HG03432 (cell line): ENCODE data around the gene APEH.

Experiments
- ATAC-seq: cut with Tn5 transposase; IDR thresholded peaks from one replicate; pipeline ENCODE4 v1.9.1; 2021; ENCODE audit warnings: mild to moderate bottlenecking, moderate library complexity; ENCODE audit not compliant: unreplicated experiment

The APEH gene

GRCh38 chr3:49711489-49711888 is 37.3 kb downstream of the APEH start:
- ATAC-seq, result no peak

DNA sequence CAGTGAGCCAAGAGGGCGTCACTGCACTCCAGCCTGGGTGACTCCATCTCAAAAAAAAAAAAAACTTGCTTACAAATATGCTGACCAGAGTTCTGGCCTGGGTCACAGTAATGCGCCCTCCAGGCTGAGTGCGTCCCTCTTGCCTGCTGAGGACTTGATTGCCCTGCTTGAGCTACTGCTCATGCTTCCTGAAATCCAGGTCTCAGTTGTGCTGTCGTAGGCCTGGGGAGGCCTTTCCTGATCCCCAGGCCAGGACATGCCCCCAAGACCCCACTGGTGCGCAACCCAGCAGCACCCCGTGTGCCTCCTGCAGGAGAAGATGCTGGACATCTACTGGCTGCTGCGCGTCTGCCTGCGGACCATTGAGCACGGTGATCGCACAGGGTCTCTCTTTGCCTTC is 38.0 kb downstream of the APEH start:
- ATAC-seq, result no peak

- no peak for ATAC-seq
These were observed 38.6 kb downstream of the APEH start for GRCh38 chr3:49712631-49713317.

DNA sequence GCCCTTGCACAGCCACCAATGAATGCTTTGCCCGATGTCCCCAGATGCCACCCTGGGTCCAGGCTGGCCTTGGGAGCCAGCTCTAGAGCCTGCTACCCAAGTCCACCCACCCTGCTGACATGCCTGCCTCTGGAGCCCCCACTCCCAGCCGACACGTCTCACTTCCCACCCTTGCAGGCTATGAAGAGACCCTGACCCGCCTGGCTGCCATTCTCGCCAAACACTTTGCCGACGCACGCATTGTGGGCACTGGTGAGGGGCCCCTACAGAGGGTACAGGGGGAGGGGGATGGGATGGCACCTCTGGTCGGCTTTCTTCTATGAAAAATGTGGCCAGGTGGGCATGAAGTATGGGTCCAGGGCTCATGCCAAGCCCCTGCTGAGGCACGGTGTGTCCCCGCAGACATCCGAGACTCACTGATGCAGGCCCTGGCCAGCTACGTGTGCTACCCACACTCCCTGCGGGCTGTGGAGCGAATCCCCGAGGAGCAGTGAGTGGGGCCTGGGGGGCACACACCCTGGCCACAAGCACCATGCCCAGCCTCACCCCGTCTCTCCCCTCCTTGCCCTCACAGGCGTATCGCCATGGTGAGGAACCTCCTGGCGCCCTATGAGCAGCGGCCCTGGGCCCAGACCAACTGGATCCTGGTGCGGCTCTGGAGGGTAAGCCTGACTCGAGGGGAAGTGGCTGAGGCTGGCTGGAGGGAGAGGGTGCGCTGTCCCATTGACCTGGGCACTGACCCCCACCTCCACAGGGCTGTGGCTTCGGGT is 39.4 kb downstream of the APEH start:
- no peak for ATAC-seq

DNA sequence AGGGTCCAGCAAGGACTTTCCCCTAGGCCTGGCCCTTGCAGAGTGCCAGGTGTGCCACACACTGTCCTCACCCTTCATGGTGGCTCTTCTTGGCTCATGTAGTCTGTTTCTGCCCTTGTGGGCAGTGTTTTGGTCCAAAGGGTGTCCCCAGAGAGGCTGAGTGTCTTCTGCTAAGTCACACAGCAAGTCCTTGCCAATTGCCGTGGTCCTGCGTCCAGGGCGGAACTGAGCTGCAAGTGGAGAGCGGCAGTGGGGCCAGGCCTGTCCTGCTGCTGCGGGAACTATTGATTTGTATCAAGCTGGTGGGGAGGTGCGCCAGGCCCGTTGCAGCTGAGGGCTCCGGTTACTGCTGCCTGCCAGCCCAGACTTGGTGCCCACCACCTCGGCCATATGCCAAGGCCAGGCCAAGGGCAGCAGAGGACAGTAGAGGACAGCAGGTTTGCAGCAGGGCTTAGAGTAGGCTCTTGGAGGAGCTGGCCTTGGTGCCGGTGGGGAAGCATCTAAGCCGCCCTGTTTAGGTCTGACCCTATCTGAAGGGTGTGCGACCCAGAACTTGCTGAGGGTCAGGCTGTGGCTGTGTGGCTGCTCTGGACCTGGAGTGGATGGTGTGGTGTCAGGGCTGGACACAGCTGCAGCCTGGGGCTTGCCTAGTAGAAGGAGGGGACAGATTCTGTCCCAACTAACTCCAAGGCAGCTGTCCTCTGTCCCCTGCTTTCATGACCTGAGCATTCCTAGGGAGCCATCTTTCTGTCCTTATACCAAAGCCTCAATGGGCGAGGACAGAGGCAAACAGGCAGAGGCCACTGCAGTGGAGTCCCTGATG is 40.8 kb downstream of the APEH start:
- ATAC-seq, result no peak

DNA sequence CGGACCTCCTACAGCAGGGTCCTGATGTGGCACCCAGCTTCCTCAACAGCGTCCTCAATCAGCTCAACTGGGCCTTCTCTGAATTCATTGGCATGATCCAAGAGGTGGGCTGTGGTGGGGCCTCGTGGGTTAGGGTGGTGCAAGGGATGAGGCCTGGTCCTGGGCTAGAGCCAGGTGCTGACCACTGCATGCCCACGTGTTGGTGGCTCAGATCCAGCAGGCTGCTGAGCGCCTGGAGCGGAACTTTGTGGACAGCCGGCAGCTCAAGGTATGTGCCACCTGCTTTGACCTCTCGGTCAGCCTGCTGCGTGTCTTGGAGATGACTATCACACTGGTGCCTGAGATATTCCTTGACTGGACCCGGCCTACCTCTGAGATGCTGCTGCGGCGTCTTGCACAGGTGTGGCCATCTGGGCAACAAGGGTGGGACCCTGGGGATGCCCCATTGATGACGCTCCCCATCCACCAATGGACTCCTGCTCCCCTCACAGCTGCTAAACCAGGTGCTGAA is 41.5 kb downstream of the APEH start:
- no peak for ATAC-seq

DNA sequence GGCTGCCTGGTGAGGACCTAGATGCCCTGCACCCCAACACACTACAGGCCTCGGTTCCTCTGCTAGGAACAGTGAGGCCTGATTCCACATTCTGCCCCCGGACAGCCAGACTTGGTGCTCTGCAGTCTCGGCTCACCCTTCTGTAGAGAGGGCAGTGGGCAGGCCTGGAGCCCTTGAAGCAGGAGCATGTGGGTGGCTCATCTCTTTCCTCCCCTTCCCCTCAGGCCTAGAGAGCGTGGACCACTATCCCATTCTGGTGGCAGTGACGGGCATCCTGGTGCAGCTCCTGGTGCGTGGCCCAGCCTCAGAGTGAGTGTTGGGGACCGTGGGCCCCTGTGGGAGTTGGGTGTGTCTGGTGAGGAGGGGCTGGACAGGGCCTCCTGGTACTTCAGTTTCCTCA is 42.0 kb downstream of the APEH start:
- ATAC-seq, result no peak

DNA sequence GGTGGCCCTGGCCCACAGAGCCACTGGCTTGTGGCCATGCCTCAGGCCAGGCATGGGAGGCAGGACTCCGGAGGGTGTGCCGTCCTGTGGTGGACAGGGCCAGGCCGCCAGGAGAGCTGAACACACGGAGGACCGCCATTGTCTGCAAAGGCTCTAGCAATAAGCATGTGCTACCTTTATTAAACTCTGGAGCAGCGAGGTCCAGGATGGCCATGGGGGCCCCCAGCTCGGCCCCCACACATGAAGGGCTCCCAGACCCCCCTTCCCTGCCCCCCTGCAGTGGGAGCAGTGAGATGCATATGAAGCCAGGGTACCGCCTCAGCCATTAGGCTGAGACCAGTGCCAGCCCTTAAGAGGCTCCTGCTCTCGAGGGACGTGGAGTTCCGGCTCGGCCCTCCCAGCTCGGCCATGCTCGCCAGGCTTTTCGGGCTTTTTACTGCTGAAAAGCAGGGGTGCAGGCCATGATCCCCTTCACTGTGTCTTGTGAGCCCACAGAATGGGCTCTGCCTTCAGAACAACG is 42.6 kb downstream of the APEH start:
- no peak for ATAC-seq

DNA sequence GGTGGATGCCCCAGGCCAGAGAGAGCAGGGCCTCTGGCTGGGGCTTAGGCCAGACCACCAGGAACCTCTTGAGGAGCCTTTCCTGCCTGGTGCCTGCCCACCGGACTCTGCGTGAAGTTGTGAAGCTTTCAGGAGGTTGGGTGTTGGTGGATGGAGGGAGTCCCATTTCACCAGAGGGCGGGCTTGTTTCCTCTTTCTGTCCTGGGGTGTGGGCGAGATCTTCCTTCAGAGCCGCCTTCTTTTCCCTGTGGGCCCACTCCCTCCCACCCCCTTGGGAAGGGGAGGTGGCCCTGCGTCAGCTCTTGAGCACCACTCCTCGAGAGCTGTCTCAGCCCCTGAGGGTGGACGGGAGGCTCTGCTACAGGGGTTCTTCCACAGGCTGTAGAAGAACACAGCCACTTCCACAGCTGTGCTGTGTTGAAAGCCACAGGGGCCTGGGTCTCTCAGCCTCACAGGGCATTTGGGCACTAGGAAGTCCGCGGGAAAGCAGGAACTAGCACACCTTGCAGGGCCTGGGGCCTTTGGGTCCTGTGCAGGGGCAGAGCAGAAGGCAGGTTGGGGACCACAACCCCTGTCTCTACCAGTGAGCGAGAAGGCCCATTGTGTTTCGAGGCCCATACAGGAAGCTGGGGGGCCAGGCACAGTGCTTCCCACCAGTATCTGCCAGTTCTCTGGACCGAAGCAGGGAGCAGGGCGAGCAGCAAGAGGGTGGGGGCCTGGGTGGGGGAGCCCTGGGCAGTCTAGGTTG is 43.2 kb downstream of the APEH start:
- ATAC-seq, result no peak

DNA sequence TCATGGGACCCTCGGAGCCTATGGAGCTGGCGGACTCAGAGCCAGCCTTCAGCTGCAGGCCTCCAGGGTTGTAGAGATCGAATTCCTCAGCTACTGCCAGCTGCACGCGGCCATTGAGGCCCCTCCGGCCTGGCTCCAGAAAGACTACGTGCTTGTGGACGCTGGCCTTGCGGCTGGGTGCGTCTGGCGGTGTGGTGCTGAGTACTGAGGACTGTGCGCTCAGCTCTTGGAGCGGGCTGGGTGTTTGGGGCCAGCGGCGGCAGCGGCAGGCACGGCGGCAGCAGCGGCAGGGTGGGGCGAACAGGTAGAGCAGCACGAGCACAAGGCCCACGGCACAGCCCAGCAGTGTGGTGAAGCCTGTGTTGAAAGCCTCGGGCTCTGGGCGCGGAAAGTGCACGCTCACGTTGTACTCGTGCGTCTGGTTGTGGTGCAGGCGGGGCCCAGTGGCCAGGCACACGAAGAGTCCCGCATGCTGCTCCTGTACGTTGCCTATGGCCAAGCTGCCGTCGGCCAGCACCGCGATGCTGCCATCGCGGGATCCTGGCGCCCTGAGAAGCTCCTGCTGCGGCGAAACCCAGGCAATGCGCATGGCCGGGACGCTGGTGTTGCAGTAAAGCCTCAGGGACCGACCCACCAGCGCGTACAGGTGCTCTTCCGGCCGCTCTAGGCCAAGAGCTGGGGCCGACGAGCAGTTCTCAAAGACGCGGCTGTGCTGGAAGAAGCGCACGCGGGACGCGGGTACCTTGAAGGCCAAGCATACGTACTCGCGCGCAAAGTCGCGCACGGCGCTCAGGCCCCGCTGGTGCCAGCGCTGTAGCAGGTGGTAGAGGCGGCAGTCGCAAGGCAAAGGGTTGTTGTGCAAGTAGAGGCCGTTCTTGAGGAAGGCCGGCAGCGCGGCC is 44.1 kb downstream of the APEH start:
- ATAC-seq, result no peak

DNA sequence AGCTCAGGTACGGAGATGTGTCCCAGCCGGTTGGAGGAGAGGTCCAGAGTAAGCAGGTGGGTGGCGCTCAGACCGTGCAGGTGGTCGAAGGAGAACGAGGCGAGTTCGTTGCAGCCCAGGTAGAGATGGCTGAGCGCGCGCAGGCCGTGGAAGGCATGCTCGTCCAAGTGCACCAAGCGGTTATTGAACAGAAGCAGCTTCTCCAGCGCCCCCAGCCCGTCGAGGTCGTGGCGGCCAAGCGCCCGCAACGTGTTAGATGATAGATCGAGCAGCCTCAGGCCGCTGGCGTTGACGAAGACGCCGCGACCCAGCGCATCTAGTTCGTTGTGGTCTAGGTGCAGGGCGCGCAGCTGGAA is 44.7 kb downstream of the APEH start:
- ATAC-seq, result no peak

- ATAC-seq, result peak; percentile 50
These were observed 45.2 kb downstream of the APEH start, which contains the start of gene AMIGO3 for GRCh38 chr3:49719214-49719884. Gene AMIGO3 (minus strand): TSS chr3:49719684. CDS start chr3:49719465, 219 bp downstream.

DNA sequence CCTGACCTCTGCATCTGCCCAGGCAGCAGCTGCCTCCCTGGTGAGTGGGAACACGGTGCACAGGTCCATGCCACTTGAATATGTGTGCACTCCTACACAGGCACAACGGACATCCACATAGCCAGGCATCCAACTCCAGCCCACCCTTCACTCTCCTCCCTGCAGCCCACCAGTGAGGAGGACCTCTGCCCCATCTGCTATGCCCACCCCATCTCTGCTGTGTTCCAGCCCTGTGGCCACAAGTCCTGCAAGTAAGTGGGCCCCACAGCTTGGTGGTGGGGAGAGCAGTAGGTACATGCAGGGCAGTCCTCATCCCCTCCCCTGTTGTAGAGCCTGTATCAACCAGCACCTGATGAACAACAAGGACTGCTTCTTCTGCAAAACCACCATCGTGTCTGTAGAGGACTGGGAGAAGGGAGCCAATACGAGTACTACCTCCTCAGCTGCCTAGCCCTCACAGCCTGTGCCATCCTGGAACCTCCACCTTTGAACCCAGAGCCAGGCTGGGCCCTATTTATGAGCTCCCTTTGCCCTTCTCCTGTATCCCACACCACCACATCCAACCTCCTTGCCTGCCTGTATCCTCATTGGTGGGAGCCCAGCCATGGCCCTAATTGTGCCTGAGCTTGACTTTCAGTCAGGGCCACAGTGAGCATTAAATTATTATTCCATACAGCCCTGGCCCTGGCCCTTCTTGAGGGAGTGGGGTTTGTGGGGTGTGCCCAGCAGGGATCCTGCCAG is 46.9 kb downstream of the APEH start:
- ATAC-seq, result no peak

DNA sequence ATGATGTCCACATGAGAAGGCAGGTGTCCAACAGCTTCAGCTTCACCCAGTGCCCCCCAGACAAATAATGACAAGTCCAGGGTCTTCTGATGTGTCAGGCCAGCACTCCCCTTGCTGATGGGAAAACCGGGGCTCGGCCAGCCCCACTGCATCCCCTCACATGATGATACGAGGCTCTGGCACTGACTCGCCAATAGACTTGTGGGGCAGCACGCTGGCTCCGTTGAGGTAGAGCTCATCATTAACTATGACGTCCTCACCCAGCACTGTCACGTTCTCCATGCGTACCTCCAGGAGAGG is 47.4 kb downstream of the APEH start:
- no peak for ATAC-seq

DNA sequence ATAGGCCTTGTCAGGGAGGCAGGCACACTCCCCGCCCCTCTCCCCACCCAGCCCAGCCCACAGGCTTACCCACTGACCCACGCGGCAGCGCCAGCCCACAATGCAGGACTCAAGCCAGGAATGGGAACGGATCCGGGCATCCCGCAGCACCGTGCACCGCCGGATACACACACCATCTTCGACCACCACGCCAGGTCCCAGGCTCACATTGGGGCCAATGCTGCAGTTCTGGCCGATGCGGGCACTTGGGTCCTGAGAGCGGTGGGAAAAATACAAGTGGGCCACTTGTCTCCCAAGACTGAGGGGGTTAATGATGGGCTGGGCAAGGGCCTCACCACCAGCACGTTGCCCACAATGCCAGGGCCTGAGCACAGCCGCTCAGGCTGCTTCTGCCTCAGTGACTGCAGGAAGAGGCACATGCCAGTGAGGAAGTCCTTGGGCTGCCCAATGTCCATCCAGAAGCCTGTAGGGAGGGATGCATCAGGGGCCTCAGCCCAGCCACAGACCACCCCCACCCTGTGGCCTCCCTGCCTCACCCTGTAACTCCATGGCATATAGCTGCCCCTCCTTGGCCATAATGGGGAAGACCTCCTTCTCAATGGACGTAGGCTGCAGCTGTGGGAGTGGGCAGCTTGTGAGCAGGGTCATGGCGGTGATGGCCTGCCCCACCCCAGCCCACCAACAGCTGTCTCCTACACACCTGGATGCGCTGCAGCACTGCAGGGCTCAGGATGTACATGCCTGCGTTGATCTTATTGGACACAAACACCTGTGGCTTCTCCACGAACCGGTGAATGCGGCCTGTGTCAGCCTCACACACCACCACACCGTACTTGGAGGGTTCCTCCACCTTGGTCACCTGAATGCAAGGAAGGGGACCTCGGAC is 48.0 kb downstream of the APEH start:
- ATAC-seq, result no peak

GRCh38 chr3:49722896-49723295 is 48.7 kb downstream of the APEH start:
- ATAC-seq, result no peak

DNA sequence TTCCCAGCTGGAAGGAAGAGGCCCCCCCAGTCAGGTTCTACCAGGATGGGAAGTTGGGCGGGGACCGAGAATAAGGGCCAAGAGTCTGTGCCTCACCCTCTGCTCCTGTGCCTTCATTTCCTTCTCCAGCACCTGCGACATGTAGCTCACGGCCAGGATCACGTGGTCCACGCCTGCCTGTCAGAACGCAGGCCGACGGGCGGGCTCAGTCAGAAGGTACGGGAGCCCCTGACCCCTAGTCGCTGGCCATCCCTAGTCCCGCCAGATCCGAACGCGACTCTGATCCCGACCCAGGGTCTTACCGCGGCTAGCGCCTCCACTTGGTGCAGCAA is 49.1 kb downstream of the APEH start:
- ATAC-seq, result no peak
